Measurements from ENCODE around the gene RNF113A. TPM values are rescaled to one million over a fixed set of nuclear protein-coding genes. Genes with fewer than 3 reads are reported as not detected.

RNF113A gene
- total RNA-seq, 1 experiment from 2014 or later: 16.9 TPM

Other genes with a start within 250 kb of the RNF113A start
- gene SEPTIN6, start 178.6 kb downstream of the RNF113A start, total RNA-seq (2022): 7.7 and 8.5 TPM in 2 replicates
- not detected in 2 replicates for gene SOWAHD, start 113.1 kb downstream of the RNF113A start, total RNA-seq (2022)
- 1,689 and 1,778 TPM in 2 replicates for gene RPL39, start 80.1 kb downstream of the RNF113A start, total RNA-seq (2022)
- gene UPF3B, start 18.8 kb downstream of the RNF113A start, total RNA-seq (2022): 15.6 and 17.2 TPM in 2 replicates
- gene NDUFA1, start 99 bp upstream of the RNF113A start, total RNA-seq (2022): 77.5 and 79.6 TPM in 2 replicates
- gene AKAP14, start 24.2 kb upstream of the RNF113A start, total RNA-seq (2022): not detected in 2 replicates
- 9.8 and 10.0 TPM in 2 replicates for gene NKAP, start 72.0 kb upstream of the RNF113A start, total RNA-seq (2022)
- gene RHOXF2B, start 206.0 kb upstream of the RNF113A start, total RNA-seq (2022): not detected in 2 replicates
- gene RHOXF1, start 244.2 kb upstream of the RNF113A start, total RNA-seq (2022): not detected in 2 replicates